Gastrocnemius medialis (tissue), 4 donors: ENCODE results near the gene SLCO1A2.

ENCODE experiments used
- CTCF ChIP-seq, 5 experiments: fragments of 450-650 bp in 3 of 5; fragments of 200-600 bp in 2 of 5; sonication (generic) in 2 of 5; IDR thresholded peaks in 4 of 5; conservative IDR thresholded peaks in 1 of 5; 1 replicate in 4 of 5; 2 replicates in 1 of 5; pipeline ENCODE4 v1.5.1; 2016 to 2019; ENCODE audit warnings: antibody characterized with exemption in 5 of 5, mild to moderate bottlenecking in 3 of 5, moderate library complexity in 3 of 5
- POLR2A ChIP-seq, 2 donors: fragments of 450-650 bp; IDR thresholded peaks; one replicate each; pipeline ENCODE4 v1.6.1; 2017; ENCODE audit warnings: antibody characterized with exemption in 2 of 2, mild to moderate bottlenecking in 2 of 2, moderate library complexity in 2 of 2

- TF ChIP-seq CTCF (IDR thresholded peaks at IDR 0.05 in 4 of 5, conservative IDR thresholded peaks at IDR 0.05 in 1 of 5) (no peak), POLR2A (IDR thresholded peaks at IDR 0.05) (no peak)
These were observed 16.3 kb upstream of the SLCO1A2 start for GRCh38 chr12:21350975-21351374.
